Effector memory CD8-positive, alpha-beta T cell (primary cell): ENCODE data around the gene CTPS2.
A peak's percentile ranks its signal among the peaks of the same experiment; 100 is the strongest.

Experiments
- ATAC-seq: fragments of 150-1000 bp; cut with Tn5 transposase; replicated peaks from 2 replicates; pipeline ENCODE4 v1.10.0; 2021; ENCODE audit warnings: mild to moderate bottlenecking, moderate library complexity
- DNase-seq, 3 experiments: peaks; one replicate each; pipeline ENCODE4 v3.0.0; 2021
- H3K27ac Mint-ChIP-seq, 2 donors: one replicate each; pipeline ENCODE4 v1.8.0; 2022; ENCODE audit warnings: mild to moderate bottlenecking in 2 of 2, mixed read lengths in 2 of 2, moderate library complexity in 2 of 2
- H3K27me3 Mint-ChIP-seq, 2 donors: one replicate each; pipeline ENCODE4 v1.8.0; 2022; ENCODE audit warnings: mixed read lengths in 2 of 2
- H3K36me3 Mint-ChIP-seq: one replicate; pipeline ENCODE4 v1.8.0; 2022; ENCODE audit warnings: mild to moderate bottlenecking, moderate library complexity, mixed read lengths; ENCODE audit not compliant: insufficient read depth
- H3K4me1 Mint-ChIP-seq, 2 donors: one replicate each; pipeline ENCODE4 v1.8.0; 2022; ENCODE audit warnings: low read depth in 2 of 2, mixed read lengths in 2 of 2
- H3K4me3 Mint-ChIP-seq, 2 donors: one replicate each; pipeline ENCODE4 v1.8.0; 2022; ENCODE audit warnings: mild to moderate bottlenecking in 2 of 2, mixed read lengths in 2 of 2, moderate library complexity in 2 of 2
- H3K9me3 Mint-ChIP-seq, 2 donors: one replicate each; pipeline ENCODE4 v1.8.0; 2022; ENCODE audit warnings: mixed read lengths in 2 of 2

Gene CTPS2

GRCh38 chrX:16702700-16703599 is 9.5 kb downstream of the CTPS2 start:
- Mint-ChIP-seq H3K27ac (no peak overlapping the region), H3K4me3 (no peak overlapping the region), H3K27me3 (no peaks in the 10 kb centered on the region), H3K4me1 (no peaks in the 10 kb centered on the region), H3K36me3 (peaks cover 5% of the 10 kb centered on the region), H3K9me3 (no peaks in the 10 kb centered on the region)
- DNase-seq = no peak
- no peak for ATAC-seq

DNA sequence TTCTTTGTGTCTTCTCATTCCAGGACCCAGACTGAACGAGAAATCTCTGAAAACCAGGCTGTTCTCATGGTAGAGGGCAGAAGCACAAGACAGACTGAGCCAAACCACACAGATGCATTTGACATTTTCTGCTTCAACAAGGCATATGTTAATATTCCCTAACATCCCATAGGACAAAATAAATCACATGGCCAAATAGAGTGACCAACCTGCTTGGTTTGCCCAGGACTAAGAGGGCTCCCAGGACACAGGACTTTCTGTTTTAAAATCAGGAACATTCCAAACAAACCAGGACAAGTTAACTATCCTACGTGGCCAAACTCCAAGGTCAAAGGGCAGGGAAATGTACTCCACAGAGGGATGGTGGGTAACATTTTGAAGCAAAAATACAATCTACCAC is 11.7 kb downstream of the CTPS2 start:
- Mint-ChIP-seq H3K9me3 (no peaks in the 10 kb centered on the region), H3K27ac (no peak overlapping the region), H3K27me3 (no peaks in the 10 kb centered on the region), H3K4me3 (no peak overlapping the region), H3K36me3 (peaks cover 5% of the 10 kb centered on the region), H3K4me1 (no peaks in the 10 kb centered on the region)
- ATAC-seq (no peak), DNase-seq (no peak)

DNA sequence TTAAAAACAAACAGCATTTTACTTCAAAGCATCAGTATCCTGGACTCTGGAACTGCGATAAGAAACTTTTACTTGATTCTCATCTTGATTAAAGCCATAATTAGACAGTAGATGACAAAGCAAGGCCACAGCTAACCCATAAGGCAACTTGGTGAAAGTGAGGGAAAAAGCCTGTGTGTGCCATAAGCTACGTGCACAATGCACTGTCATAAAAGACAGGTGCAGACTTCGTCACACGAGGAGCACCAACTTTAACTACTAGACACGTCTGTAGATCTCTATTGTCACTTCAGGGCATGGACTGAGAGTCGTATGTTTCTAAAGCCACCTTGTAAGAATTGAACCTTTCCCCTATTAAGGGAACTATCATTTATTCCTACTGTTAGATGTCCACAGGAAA is 13.1 kb downstream of the CTPS2 start:
- DNase-seq (no peak), ATAC-seq (no peak)
- Mint-ChIP-seq H3K27me3 (no peaks in the 10 kb centered on the region), H3K36me3 (peaks cover 5% of the 10 kb centered on the region), H3K9me3 (no peaks in the 10 kb centered on the region), H3K4me1 (no peaks in the 10 kb centered on the region), H3K27ac (no peak overlapping the region), H3K4me3 (no peak overlapping the region)

- no peaks in the 10 kb centered on the region for H3K27me3 Mint-ChIP-seq
- no peak overlapping the region for H3K4me3 Mint-ChIP-seq
- ATAC-seq (no peak), DNase-seq (no peak)
- H3K27ac Mint-ChIP-seq = no peak overlapping the region
- no peaks in the 10 kb centered on the region for H3K9me3 Mint-ChIP-seq
- H3K4me1 Mint-ChIP-seq = no peaks in the 10 kb centered on the region
- H3K36me3 Mint-ChIP-seq = peaks cover 5% of the 10 kb centered on the region
These were observed 15.5 kb downstream of the CTPS2 start for GRCh38 chrX:16696956-16697355.

DNA sequence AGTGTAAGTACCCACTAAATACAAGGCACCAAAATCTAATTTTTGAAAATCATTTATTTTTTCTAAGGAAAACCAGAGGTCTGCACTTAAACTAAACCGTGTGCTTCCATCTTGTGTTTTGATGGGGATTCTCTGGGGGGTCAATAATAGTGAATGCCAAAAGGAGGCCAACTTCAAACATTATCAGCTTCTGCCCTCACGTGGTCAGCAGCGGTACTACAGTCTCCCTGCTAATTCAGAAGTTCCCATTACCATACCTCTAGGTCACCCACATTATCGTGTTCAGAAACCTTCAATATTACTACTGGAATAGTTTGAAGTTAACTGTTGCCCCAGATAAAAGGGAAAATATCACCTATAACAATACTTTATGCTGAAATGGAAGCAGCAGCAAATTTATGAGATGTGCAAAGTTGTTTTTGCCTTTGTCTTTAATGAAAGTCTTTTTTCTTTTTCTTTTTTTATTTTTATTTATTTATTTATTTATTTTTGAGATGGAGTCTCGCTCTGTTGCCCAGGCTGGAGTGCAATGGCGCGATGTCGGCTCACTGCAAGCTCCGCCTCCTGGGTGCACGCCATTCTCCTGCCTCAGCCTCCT is 17.3 kb downstream of the CTPS2 start:
- peak; percentile 42 to 52 (median 45) for DNase-seq
- peaks cover 5% of the 10 kb centered on the region for H3K36me3 Mint-ChIP-seq
- no peaks in the 10 kb centered on the region for H3K9me3 Mint-ChIP-seq
- no peak overlapping the region for H3K4me3 Mint-ChIP-seq
- no peaks in the 10 kb centered on the region for H3K4me1 Mint-ChIP-seq
- no peaks in the 10 kb centered on the region for H3K27me3 Mint-ChIP-seq
- ATAC-seq = peak; percentile 64
- no peak overlapping the region for H3K27ac Mint-ChIP-seq

- peaks cover 8% of the 10 kb centered on the region for H3K36me3 Mint-ChIP-seq
- DNase-seq (no peak), ATAC-seq (no peak)
These were observed 25.0 kb downstream of the CTPS2 start for GRCh38 chrX:16687514-16687913.

DNA sequence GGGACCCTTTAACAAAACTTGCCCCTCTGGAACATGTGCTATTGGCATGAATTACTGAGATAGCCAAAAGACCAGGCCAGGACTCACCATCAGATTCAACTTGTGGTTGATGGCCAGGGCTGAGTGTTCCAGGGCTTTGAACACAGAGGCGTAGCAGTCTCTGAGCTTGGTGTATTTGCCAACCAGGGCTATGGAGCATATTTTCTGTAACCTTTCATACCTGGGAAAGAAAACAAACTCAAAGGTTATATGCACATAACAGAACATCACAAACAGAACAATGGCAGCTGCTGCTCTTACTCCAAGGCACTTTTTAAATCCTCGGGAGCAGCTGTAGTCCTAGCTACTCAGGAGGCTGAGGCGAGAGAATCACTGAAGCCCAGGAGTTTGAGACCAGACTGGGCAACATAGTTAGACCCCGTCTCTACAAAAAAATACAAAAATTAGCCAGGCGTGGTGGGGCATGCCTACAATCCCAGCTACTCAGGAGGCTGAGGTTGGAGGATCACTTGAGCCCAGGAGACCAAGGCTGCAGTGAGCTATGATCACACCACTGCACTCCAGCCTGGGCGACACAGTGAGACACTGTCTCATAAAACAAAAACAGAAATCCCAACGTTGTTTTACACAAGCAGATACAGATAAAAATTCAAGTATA is 29.3 kb downstream of the CTPS2 start:
- no peak overlapping the region for H3K4me3 Mint-ChIP-seq
- H3K4me1 Mint-ChIP-seq = no peaks in the 10 kb centered on the region
- peaks cover 11% of the 10 kb centered on the region for H3K36me3 Mint-ChIP-seq
- no peaks in the 10 kb centered on the region for H3K9me3 Mint-ChIP-seq
- no peak for DNase-seq
- no peak overlapping the region for H3K27ac Mint-ChIP-seq
- no peak for ATAC-seq
- no peaks in the 10 kb centered on the region for H3K27me3 Mint-ChIP-seq

More at GRCh38 chrX:16687514-16687913, 25.0 kb downstream of the CTPS2 start:
- Mint-ChIP-seq H3K4me1 (no peaks in the 10 kb centered on the region), H3K4me3 (no peak overlapping the region), H3K27ac (no peak overlapping the region), H3K9me3 (no peaks in the 10 kb centered on the region), H3K27me3 (no peaks in the 10 kb centered on the region)

- H3K27ac Mint-ChIP-seq = peak overlapping the region in 1 of 2 donors; percentile 54
- peaks cover 9% of the 10 kb centered on the region for H3K36me3 Mint-ChIP-seq
- H3K4me3 Mint-ChIP-seq = no peak overlapping the region
- H3K27me3 Mint-ChIP-seq = no peaks in the 10 kb centered on the region
- H3K4me1 Mint-ChIP-seq = no peaks in the 10 kb centered on the region
- DNase-seq (no peak), ATAC-seq (no peak)
- H3K9me3 Mint-ChIP-seq = no peaks in the 10 kb centered on the region
These were observed 33.8 kb downstream of the CTPS2 start for GRCh38 chrX:16678689-16679088.

GRCh38 chrX:16671005-16671404 is 41.5 kb downstream of the CTPS2 start:
- Mint-ChIP-seq H3K27ac (no peak overlapping the region), H3K9me3 (no peaks in the 10 kb centered on the region), H3K4me3 (no peak overlapping the region), H3K27me3 (no peaks in the 10 kb centered on the region), H3K4me1 (no peaks in the 10 kb centered on the region), H3K36me3 (peaks cover 12% of the 10 kb centered on the region)
- ATAC-seq = no peak
- no peak for DNase-seq

DNA sequence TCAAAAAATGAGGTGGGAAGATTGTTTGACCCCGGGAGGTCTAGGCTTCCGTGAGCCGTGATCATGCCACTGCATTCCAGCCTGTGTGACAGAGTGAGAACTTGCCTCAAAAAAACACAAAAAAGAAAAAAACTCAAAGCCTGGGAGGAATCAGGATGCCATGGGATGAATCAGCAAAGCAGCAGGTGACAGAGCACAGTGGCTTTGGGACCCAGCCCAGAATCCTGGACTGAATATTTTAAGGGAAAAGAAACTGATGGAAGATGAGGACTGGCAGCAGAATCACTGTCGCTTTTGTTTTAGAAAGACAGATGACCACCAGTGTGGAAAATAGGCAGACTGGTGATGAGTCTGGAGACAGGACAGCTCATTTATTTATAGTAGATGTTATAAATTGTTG is 45.9 kb downstream of the CTPS2 start:
- Mint-ChIP-seq H3K4me1 (no peaks in the 10 kb centered on the region), H3K27ac (no peak overlapping the region), H3K9me3 (no peaks in the 10 kb centered on the region), H3K36me3 (peaks cover 7% of the 10 kb centered on the region), H3K27me3 (no peaks in the 10 kb centered on the region), H3K4me3 (no peak overlapping the region)
- ATAC-seq = no peak
- DNase-seq = no peak

DNA sequence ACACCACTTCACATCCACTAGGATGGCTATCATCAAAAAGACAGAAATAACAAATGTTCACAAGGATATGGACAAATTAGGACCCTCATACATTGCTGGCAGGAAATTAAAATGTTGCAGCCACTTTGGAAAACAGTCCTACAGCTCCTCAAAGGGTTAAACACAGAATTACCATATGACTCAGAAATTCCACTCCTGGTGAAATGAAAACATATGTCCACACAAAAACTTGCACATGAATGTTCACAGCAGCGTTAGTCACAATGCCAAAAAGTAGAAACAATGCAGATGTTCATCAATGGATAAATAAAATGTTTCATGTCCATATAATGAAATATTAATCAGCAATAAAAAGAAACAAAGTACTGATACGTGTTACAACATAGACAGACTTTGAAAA is 47.4 kb downstream of the CTPS2 start:
- no peak for ATAC-seq
- Mint-ChIP-seq H3K27ac (no peak overlapping the region), H3K4me1 (no peaks in the 10 kb centered on the region)

GRCh38 chrX:16664626-16665025 is 47.8 kb downstream of the CTPS2 start:
- no peak overlapping the region for H3K27ac Mint-ChIP-seq
- peaks cover 7% of the 10 kb centered on the region for H3K36me3 Mint-ChIP-seq
- H3K27me3 Mint-ChIP-seq = no peaks in the 10 kb centered on the region
- no peaks in the 10 kb centered on the region for H3K4me1 Mint-ChIP-seq
- ATAC-seq = no peak
- no peaks in the 10 kb centered on the region for H3K9me3 Mint-ChIP-seq
- DNase-seq = no peak
- H3K4me3 Mint-ChIP-seq = no peak overlapping the region

More for the DNA sequence above, 47.4 kb downstream of the CTPS2 start:
- Mint-ChIP-seq H3K9me3 (no peaks in the 10 kb centered on the region), H3K27me3 (no peaks in the 10 kb centered on the region), H3K36me3 (peaks cover 7% of the 10 kb centered on the region), H3K4me3 (no peak overlapping the region)
- no peak for DNase-seq

DNA sequence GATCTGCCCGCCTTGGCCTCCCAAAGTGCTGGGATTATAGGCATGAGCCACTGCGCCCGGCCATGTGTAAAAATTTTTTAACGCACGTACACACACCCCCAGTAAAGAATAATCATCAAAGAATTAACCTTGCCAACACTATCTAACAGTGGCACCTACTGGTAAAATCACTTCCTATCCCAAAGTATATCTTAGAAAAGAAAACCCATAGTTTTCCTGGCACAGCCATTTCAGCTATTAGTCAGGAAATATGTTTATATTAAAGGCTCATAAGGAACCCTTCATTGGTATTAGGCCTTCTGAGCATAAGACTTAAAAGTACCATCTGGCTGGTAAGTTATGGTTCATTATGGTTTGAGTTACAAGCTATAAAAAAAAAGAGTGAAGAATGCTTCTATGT is 48.4 kb downstream of the CTPS2 start:
- Mint-ChIP-seq H3K9me3 (no peaks in the 10 kb centered on the region), H3K27me3 (no peaks in the 10 kb centered on the region), H3K4me3 (no peak overlapping the region), H3K27ac (no peak overlapping the region), H3K4me1 (no peaks in the 10 kb centered on the region), H3K36me3 (peaks cover 7% of the 10 kb centered on the region)
- ATAC-seq = no peak
- no peak for DNase-seq

- no peak for ATAC-seq
- DNase-seq = no peak
- Mint-ChIP-seq H3K27me3 (no peaks in the 10 kb centered on the region), H3K9me3 (no peaks in the 10 kb centered on the region), H3K4me1 (no peaks in the 10 kb centered on the region), H3K27ac (no peak overlapping the region), H3K4me3 (no peak overlapping the region), H3K36me3 (peaks cover 3% of the 10 kb centered on the region)
These were observed 50.1 kb downstream of the CTPS2 start for GRCh38 chrX:16662402-16662801.
